ENCODE measurements around the gene REM1.

Gene REM1

DNA sequence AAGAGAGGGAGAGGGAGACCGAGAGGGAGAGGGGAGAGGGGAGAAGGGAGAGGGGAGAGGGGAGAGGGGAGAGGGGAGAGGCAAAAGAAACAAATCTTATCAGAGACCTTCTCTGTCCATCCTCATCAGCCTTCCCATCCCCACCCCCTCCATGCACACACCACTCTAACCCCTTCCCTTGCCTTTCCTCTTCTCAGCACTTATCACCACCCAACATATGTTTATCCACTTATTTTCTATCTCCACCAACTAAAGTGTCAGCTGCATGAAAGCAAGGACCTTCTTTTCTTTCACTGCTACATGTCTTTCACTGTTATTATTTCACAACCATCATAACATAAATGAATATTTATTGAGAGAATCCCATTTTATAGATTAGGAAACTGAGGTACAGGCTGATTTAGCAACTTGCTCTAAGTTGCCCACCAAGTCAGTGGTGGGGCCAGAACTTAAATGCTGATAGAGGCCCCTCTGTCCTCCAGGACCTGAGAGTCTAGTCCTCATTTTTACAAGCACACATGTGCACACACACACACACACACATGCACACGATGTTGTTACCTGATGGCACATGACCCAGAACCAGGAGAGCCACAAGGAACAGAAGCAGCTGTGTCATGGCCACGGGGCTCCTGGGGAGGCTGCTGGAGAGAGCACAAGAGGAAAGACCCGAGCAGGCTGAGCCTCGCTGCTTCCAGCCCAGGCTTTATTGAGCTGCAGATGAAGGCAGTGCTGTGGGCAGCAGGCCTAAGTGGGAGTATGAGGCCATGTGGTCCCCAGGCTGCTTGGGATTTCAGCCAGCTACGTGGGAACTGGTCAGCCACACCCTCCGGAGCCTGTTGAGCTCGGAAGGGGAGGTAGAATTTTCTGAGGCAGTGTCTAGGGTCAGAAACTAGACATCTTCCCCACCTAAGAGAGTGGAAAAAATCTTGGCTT is 2.4 kb upstream of the REM1 start:
- no peak for TF ChIP-seq GATA1 (IDR thresholded peaks at IDR 0.05; ENCODE audit: low read depth, low read length)
- TF ChIP-seq POLR2A (IDR thresholded peaks at IDR 0.05; ENCODE audit: low read length), result no peak
- DNase-seq, result peak in 1 of 2 experiments; percentile 24

DNA sequence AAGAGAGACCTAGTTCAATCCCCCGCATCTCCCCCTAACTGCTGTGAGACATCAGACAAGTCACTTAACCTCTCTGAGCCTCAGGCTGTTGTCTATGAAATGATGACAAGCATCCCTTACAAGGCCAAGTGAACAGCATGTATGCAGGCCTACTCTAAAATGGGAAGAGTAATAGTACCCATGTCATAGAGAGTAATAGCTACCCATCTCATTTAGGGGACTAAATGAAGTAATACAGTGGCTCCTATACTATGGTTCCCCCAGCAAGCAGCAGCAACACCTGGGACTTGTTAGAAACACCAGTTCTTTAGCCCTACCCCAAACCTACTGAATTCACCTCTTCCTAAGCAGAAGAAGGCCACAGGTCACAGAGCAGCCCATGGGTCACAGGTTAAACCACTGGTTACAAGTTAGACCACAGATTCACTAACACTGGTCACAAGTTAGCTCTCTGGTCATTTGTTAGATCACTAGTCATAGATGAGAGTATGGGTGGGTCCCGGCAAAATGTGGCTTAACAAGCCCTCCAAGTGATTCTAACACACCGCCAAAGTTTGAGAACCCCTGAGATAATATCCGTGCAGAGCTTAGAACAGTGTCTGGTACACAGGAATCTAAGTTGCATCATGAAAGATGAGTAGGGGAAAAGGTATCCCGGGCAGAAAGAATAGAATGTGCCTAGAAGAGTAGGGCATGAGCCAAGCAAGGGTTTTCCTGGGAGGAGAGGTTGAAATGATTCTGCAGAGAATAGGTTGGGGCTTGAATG is 1.6 kb upstream of the REM1 start:
- TF ChIP-seq POLR2A (IDR thresholded peaks at IDR 0.05; ENCODE audit: low read length) (no peak), GATA1 (IDR thresholded peaks at IDR 0.05; ENCODE audit: low read depth, low read length) (no peak)
- DNase-seq, result no peak

DNA sequence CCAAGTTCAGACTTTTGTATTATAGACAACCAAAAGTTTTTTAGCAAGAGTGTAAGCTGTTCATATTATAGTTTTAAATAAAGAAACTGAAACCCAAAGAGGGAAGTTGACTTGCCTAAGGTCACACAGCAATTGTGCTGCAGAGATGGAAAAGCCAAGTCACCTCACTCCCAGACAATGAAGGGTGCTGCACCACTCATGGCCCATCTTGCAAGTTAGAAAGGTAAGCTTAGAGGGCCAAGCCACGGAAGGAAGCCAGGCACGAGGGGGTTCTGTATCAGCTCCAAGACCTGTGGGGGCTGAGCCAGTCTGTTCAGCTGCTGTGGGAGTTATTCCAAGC is 1.0 kb upstream of the REM1 start:
- no peak for DNase-seq

DNA sequence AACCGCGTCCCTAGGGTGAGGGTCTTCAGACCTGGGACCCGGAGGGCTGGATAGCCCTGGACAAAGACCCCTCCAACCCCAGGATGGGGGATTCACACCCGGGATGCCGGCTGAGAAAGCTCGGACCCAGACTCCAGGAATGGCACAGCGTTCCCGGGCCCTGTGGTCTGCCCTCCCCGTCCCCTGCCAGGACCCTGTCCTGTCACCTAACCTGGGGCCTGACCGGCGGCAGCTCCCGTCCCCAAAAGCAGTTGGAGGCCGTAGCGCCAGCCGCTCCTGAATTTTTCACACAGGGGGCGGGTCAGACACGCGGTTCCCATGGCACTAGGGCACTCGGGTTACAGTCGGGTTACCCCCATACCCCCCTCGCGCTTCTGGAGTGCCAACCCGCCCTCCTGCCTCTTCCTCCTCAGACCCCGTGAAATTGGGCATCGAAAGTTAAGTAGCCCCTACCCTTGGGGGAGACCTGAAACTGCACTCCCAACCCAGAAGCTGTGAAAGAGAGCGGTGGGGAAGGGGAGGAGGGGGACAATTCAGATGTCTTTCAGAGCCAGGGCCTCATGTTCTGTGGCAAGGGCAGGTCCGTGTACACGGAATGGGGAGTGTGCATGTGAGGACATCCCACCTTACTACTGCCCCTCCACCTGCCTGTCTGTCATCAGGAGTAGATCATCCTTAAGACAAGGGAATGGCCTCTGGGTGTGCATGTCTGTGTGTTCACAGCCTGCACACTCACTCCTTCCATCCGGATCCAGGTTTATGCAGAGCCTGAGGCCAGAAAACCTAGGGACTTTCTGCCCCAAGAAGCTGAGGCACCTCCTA is 595 bp downstream of the REM1 start:
- TF ChIP-seq GATA1 (IDR thresholded peaks at IDR 0.05; ENCODE audit: low read depth, low read length), result no peak
- no peak for TF ChIP-seq POLR2A (IDR thresholded peaks at IDR 0.05; ENCODE audit: low read length)
- DNase-seq, result no peak

More for the DNA sequence above, 1.0 kb upstream of the REM1 start:
- TF ChIP-seq POLR2A (IDR thresholded peaks at IDR 0.05; ENCODE audit: low read length) (no peak), GATA1 (IDR thresholded peaks at IDR 0.05; ENCODE audit: low read depth, low read length) (no peak)

DNA sequence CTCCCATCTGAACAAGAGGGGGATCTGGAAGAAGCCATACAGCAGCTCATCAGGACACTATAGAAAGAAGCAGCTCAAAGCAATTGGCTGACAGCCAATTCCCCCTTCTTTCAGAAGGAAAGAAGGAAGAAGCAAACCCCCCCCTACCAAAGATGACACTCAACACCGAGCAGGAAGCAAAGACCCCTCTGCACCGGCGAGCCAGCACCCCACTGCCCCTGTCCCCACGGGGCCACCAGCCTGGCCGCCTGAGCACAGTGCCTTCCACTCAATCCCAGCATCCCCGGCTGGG is 1.2 kb downstream of the REM1 start:
- no peak for DNase-seq
- no peak for TF ChIP-seq GATA1 (IDR thresholded peaks at IDR 0.05; ENCODE audit: low read depth, low read length)
- TF ChIP-seq POLR2A (IDR thresholded peaks at IDR 0.05; ENCODE audit: low read length), result no peak

DNA sequence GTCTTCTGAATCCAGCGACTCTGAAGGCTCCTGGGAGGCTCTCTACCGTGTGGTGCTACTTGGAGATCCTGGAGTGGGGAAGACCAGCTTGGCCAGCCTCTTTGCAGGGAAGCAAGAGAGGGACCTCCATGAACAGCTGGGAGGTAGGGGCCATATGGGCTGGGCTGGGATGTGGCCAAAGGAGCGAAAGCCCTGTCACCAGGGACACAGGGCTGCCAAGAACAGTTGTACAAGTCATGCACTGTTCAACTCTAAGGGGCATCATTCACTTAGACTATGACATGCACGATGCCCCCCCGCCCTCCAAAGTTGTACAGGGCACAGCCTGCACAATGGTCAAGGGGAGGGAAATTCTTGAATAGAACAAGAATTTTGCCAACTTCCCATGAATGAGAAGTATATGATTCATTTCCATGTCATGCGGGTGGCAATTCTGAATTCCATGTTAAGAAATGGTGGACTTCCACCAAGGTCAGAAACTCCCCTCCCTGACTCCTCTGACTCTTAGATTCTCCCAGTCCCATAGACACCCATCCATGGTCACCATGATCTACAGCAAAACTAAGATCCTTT is 1.6 kb downstream of the REM1 start:
- DNase-seq, result no peak
- TF ChIP-seq POLR2A (IDR thresholded peaks at IDR 0.05; ENCODE audit: low read length) (no peak), GATA1 (IDR thresholded peaks at IDR 0.05; ENCODE audit: low read depth, low read length) (no peak)

DNA sequence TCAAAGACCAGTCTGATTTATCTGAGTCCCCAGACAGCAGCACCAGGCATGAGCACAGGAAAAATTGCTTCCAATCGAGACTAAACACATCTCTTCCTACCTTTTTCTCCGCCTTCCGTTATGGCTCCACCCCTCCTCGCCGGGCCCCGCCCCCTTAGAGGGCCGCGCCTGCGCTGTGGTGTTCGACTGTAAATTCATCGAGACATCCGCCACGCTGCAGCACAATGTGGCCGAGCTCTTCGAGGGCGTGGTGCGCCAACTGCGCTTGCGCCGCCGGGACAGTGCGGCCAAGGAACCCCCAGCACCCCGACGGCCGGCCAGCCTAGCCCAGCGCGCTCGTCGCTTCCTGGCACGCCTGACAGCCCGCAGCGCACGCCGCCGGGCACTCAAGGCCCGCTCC is 8.9 kb downstream of the REM1 start:
- TF ChIP-seq POLR2A (IDR thresholded peaks at IDR 0.05; ENCODE audit: low read length), result no peak
- TF ChIP-seq GATA1 (IDR thresholded peaks at IDR 0.05; ENCODE audit: low read depth, low read length), result no peak
- peak; percentile 59 to 62 for DNase-seq

DNA sequence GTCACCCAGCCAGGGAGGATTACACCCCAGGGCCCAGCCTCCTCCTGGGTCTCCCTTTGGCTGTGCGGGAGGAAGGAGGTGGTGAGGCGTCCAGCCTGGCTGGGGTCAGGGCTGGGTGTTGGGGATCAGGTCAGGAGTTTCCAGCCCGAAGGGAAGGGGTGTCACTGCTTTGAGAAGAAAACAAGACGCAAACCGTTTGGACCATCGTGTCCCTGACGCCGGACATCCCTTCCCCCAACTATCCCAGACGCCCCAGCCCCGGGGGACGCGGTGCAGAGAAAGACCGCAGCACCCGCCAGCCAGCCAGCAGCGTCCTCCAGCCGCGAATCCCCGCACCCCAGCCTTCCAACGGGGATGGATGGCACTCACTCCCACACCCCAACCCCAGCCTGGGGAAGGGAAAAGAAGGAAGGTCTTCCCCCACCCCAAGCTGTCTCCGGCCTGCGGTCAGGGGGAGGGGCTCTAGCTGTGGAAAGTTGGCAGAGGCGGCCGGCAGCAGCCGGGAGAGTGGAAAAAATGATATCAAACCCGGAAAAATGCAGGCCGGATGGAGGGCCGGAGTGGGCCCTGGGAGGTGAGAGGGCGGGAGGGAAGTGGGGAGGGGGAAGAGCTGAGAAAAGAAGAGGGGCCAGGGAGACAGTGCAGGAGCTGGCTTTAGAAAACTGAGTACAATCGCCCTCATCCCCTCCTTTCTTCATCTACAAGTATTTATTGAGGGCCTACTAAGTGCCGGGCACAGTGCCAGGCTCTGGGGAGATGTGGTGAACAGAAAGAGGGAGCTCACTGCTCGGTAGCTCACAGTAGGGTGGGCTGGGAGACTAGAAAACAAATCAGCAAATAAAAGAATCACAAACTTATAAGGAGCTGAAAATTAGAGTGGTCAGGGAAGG is 10.6 kb downstream of the REM1 start:
- no peak for DNase-seq
- no peak for TF ChIP-seq GATA1 (IDR thresholded peaks at IDR 0.05; ENCODE audit: low read depth, low read length)
- no peak for TF ChIP-seq POLR2A (IDR thresholded peaks at IDR 0.05; ENCODE audit: low read length)

DNA sequence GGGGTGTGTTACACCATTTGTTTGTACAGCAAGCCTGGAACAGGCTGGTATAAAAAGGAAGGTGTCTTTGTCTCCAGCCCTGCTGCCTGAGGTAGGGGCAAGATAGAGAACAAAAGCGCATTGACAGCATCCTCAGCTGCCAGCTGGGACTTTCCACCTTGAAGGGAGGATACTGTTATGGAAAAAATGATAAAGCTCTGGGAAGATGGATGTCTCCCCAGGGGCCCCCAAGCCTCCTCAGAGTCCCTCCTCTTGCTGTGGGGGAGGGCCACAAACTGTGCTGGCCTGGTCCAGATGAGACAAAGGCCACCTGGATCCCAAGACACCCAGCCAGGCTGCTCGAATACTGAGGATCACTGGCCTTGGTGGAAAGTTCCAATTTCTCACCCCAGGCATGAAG is 13.0 kb downstream of the REM1 start:
- DNase-seq, result no peak
- TF ChIP-seq POLR2A (IDR thresholded peaks at IDR 0.05; ENCODE audit: low read length) (no peak), GATA1 (IDR thresholded peaks at IDR 0.05; ENCODE audit: low read depth, low read length) (no peak)

DNA sequence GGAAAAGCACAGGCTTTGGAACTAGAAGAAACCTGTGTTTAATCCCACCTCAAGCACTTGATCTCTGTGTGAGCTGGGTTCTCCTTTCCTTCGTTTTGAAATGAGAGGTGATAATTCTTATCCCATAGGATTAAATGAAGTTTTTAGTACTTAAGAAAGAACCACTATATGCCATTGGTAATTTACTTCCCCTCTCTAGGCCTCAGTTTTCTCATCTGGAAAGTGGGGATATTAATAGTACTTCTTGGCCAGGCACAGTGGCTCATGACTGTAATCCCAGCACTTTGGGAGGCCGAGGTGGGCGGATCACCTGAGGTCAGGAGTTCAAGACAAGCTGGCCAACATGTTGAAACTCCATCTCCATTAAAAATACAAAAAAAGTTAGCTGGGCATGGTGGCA is 14.1 kb downstream of the REM1 start:
- TF ChIP-seq GATA1 (IDR thresholded peaks at IDR 0.05; ENCODE audit: low read depth, low read length) (no peak), POLR2A (IDR thresholded peaks at IDR 0.05; ENCODE audit: low read length) (no peak)
- no peak for DNase-seq

DNA sequence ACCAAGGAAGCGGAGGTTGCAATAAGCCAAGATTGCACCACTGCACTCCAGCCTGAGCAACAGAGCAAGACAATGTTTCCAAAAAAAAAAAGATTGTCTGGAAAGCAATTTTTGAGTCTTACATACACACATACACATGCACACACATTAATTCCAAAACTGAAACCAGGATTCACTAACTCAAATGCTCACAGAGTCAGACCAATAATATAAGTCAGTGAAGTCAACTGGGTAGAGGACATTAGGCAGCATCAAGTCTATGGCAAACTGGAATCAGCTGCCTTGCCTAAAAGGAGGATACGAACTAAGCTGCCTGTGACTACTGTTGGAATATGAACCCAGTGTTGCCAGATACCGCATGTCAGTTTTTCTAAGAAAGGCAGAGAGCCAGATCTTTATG is 15.7 kb downstream of the REM1 start:
- TF ChIP-seq POLR2A (IDR thresholded peaks at IDR 0.05; ENCODE audit: low read length) (no peak), GATA1 (IDR thresholded peaks at IDR 0.05; ENCODE audit: low read depth, low read length) (no peak)

DNA sequence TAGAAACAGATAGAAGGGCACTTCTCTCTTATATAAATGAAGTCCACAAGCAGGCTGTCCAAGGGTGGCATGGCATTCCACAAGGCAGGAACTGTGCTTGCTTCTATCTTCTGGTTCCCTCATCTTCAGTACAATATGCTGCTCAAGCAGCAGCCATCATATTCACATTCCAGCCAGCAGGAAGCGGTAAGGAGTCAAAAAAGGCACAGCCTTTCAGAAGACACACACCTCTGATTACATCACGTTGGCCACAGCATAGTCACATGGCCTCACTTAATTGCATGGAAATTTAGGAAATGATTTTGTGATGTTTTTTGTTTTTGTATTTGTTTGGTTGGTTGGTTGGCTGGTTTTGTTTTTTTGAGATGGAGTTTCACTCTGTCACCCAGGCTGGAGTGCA is 19.0 kb downstream of the REM1 start:
- peak; percentile 22 to 33 for DNase-seq
- TF ChIP-seq GATA1 (IDR thresholded peaks at IDR 0.05; ENCODE audit: low read depth, low read length) (no peak), POLR2A (IDR thresholded peaks at IDR 0.05; ENCODE audit: low read length) (no peak)

More for the DNA sequence above, 15.7 kb downstream of the REM1 start:
- DNase-seq, result no peak
